Spleen (tissue), 13 donors: ENCODE data around the gene CFAP210. TPM values are rescaled to one million over a fixed set of nuclear protein-coding genes. Genes with fewer than 3 reads are reported as not detected.
A peak's percentile ranks its signal among the peaks of the same experiment; 100 is the strongest.

Source experiments
- DNase-seq: peaks from one replicate; pipeline ENCODE4 v3.0.0-alpha.2; 2020
- H3K27ac ChIP-seq, 8 donors: fragments of 200-600 bp; sonication (generic) in 7 of 8; 1 replicate in 4 of 8; 2 replicates in 4 of 8; pipeline versions ENCODE4 v1.5.0 to v1.8.0; 2016 to 2021; ENCODE audit warnings: inconsistent platforms in 4 of 8, mild to moderate bottlenecking in 4 of 8, moderate library complexity in 1 of 8
- H3K27me3 ChIP-seq, 7 donors: fragments of 200-600 bp; sonication (generic) in 6 of 7; replicated peaks in 1 of 7; 1 replicate in 4 of 7; 2 replicates in 3 of 7; pipeline versions ENCODE4 v1.5.0 to v1.8.0; 2016 to 2021; ENCODE audit warnings: inconsistent platforms in 3 of 7, mild to moderate bottlenecking in 1 of 7
- H3K36me3 ChIP-seq, 6 donors: fragments of 200-600 bp; sonication (generic) in 5 of 6; 1 replicate in 4 of 6; 2 replicates in 2 of 6; pipeline versions ENCODE4 v1.5.0 to v1.8.0; 2016 to 2021; ENCODE audit warnings: inconsistent platforms in 2 of 6
- H3K4me1 ChIP-seq, 6 donors: fragments of 200-600 bp; sonication (generic) in 5 of 6; 1 replicate in 3 of 6; 2 replicates in 3 of 6; pipeline versions ENCODE4 v1.5.0 to v1.8.0; 2016 to 2021; ENCODE audit warnings: inconsistent platforms in 3 of 6
- H3K4me3 ChIP-seq, 8 donors: fragments of 200-600 bp; sonication (generic) in 7 of 8; 1 replicate in 4 of 8; 2 replicates in 4 of 8; pipeline versions ENCODE4 v1.5.0 to v1.8.0; 2016 to 2021; ENCODE audit warnings: inconsistent platforms in 4 of 8, mild to moderate bottlenecking in 4 of 8, moderate library complexity in 2 of 8
- H3K9me3 ChIP-seq, 8 donors: fragments of 200-600 bp; sonication (generic) in 7 of 8; 1 replicate in 4 of 8; 2 replicates in 4 of 8; pipeline versions ENCODE4 v1.5.0 to v1.8.0; 2016 to 2021; ENCODE audit warnings: inconsistent platforms in 4 of 8
- POLR2A ChIP-seq, 3 donors: fragments of 450-650 bp; IDR thresholded peaks; one replicate each; pipeline ENCODE4 v1.5.1; 2017; ENCODE audit warnings: antibody characterized with exemption in 3 of 3, mild to moderate bottlenecking in 1 of 3
- POLR2AphosphoS5 ChIP-seq, 3 donors: sonication (generic); formaldehyde crosslinking; IDR thresholded peaks; one replicate each; pipeline ENCODE4 v1.5.1; 2017; ENCODE audit warnings: antibody characterized with exemption in 3 of 3
- WGBS, 5 donors: extraction: QIAGEN DNeasy Blood & Tissue Kit in 3 of 5; methylation state at CpG; one replicate each; pipeline versions ENCODE4 v1.1.5 to v1.1.7; 2013 to 2018; 5-methylcytosine and 5-hydroxymethylcytosine counted together
- intact Hi-C: fragments of 100-400 bp; cut with DNase I; formaldehyde crosslinking; loops from one replicate; pipeline ENCODE4 v1.15.0; 2023; ENCODE audit warnings: low total_unique reads
- long read RNA-seq, 2 donors: transcript quantifications; one replicate each; lab custom pipeline, GENCODE V29; 2026
- polyA plus RNA-seq, 3 donors: library from polyadenylated mRNA; stranded (reverse); fragments of 200-250 nt; gene quantifications; one replicate each; pipeline ENCODE4 v1.2.1, GENCODE V29; 2013
- total RNA-seq, 7 donors: library from RNA; depleted of rRNA in 3 of 7; stranded (reverse); fragments of >200 nt in 3 of 7; fragmentation: NEBNext Ultra II Directional in 4 of 7; extraction: Animal tissue kit (Norgen Biotek cat#: 25700) in 4 of 7; gene quantifications; one replicate each; pipeline versions ENCODE4 v1.1.0 to v1.2.1, GENCODE V29; 2016 to 2021
- TF ChIP-seq, protein P1 (sequence below), 11 experiments: fragments of 200-600 bp in 7 of 11; fragments of 450-650 bp in 4 of 11; sonication (generic) in 4 of 11; IDR thresholded peaks in 8 of 11; conservative IDR thresholded peaks in 3 of 11; 1 replicate in 7 of 11; 2 replicates in 4 of 11; pipeline versions ENCODE4 v1.4.0 to v1.8.0; 2016 to 2021; ENCODE audit warnings: antibody characterized with exemption in 11 of 11, inconsistent platforms in 4 of 11, mild to moderate bottlenecking in 1 of 11
- donor health status: healthy with polysubstance abuse.
- donor health status: DM: no; HTN: no; CAD: no; lungs with moderate emphysema.
- donor health status: DM: no; HTN: no; CAD: no.
- donor health status: Bipolar disorder and iron deficiency.
- donor health status: healthy.
- donor health status: DM: no; HTN: no; CAD: no.
- donor health status: DM: yes; HTN: yes; CAD: no.

CFAP210 gene, protein sequence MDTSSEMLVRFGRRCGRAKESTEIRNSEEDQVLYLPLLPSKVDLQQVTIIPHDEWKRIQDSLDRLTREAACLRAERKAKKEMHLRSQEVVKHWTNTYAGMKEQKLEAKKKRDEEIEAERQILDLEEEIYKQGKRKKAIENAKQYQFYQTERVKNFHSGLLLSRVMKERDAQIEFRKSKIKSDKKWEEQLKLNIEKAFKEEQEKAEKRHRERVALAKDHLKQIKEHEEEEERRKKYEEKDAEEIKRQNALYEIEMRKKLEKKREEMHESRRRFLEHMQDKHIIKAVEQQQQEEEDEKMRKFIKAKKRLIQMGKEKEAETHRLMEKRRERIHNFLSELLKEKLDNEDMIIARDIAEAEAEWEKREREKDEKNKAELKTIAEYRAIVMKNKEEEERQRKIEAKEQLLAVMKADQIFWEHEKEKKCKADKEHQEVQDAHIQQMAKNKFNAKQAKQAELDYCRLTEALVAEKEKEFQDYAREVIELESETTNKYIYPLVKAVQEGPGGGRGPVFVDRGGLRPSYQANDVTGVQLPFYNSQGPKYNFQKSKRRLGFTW
- total RNA-seq (not detected), polyA plus RNA-seq (under 1 TPM in 2 of 3 donors, not detected in 1; 0.09 to 0.15 TPM)
- long read RNA-seq, donor 1: 0 reads
- long read RNA-seq, donor 2: 0 reads

DNA sequence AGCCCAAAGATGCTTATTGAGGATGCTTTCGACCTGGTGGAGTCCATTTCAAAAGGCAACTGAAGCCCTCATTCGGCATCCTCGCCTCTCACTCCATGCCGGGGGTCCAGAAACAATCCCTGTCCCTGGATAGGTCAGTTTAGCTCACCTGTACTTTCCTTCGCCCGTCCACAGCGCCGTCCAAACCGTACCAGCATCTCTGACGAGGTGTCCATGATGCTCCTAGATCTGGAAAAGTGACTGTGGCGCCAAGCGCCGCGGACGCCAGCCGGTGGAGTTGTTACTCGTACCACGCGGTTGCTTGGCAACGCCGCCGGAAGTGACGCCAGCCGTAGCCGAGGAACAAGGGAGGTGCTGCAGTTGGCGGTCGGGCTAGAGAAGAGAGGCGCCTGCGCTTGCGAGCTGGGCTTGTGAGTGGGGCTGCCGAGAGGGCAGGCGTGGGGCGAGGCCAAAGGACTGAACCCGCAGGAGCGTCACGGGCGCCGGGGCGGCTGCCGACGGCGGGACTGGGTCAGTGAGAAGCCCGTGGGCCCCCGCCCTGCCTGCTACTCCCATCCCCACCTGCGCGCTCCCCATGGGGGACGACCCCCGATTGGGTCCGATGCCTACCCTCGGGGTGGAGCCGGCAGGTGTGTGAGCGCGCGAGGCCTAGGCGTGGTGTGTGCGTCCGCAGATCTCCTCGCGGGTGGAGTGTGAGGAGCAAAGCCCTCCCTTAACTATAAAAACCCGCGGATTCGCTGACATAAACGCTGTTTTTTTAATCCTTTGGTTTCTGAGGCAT is at the start of gene CFAP210, which contains the start of gene PHOSPHO2:
Gene CFAP210 (minus strand): TSS at position 293 of the 781 bp plus-strand sequence. CDS start 78 bp downstream, at position 215.
Gene PHOSPHO2 (plus strand): TSS at position 357 of the 781 bp plus-strand sequence. CDS start 6,503 bp downstream, outside the sequence.
- WGBS, 5 donors: 0 to 1% (median 0%) methylated on average over 40 to 63 of the region's 63 CpGs
- intact Hi-C loops: no loop called here

DNA sequence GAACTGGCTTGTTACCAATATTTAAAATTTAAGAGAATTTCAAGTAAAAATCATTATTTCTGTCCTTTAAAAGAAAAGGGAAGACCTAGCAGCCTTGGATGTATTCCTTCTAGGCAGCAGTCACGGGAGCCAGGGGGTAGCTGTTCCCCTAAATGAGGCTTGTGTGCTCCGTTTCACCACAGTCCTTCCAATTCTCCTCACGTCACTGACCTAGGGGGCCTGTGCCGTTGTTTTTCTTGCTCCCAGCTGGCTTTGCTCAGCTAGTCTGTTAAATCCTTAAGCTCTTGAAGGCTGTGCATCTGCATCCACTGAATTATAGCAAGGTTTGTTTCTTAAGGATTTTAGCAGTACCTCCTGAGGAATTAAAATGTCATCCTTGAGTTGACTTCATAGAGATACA is 49.3 kb upstream of the CFAP210 start:
- TF ChIP-seq POLR2AphosphoS5 (IDR thresholded peaks at IDR 0.05): no peak
- TF ChIP-seq POLR2A (IDR thresholded peaks at IDR 0.05): no peak
- TF ChIP-seq, protein P1, sequence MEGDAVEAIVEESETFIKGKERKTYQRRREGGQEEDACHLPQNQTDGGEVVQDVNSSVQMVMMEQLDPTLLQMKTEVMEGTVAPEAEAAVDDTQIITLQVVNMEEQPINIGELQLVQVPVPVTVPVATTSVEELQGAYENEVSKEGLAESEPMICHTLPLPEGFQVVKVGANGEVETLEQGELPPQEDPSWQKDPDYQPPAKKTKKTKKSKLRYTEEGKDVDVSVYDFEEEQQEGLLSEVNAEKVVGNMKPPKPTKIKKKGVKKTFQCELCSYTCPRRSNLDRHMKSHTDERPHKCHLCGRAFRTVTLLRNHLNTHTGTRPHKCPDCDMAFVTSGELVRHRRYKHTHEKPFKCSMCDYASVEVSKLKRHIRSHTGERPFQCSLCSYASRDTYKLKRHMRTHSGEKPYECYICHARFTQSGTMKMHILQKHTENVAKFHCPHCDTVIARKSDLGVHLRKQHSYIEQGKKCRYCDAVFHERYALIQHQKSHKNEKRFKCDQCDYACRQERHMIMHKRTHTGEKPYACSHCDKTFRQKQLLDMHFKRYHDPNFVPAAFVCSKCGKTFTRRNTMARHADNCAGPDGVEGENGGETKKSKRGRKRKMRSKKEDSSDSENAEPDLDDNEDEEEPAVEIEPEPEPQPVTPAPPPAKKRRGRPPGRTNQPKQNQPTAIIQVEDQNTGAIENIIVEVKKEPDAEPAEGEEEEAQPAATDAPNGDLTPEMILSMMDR (IDR thresholded peaks at IDR 0.05 in 8 of 11, conservative IDR thresholded peaks at IDR 0.05 in 3 of 11): no peak
- WGBS, 5 donors: 87 to 94% (median 91%) methylated on average over 4 of the region's 4 CpGs
- intact Hi-C loops: no loop called here
- DNase-seq: no peak
- Histone ChIP-seq H3K27ac (no peak overlapping the region), H3K4me3 (no peak overlapping the region), H3K27me3 (no peaks in the 10 kb centered on the region), H3K36me3 (no peaks in the 10 kb centered on the region), H3K9me3 (no peaks in the 10 kb centered on the region), H3K4me1 (no peaks in the 10 kb centered on the region)

More for the DNA sequence above, at the start of gene CFAP210, which contains the start of gene PHOSPHO2:
- Histone ChIP-seq H3K27me3 (no peaks in the 10 kb centered on the region), H3K36me3 (peaks cover 0 to 13% (median under 1%) of the 10 kb centered on the region in 6 donors), H3K4me1 (peaks cover 0 to 25% (median 18%) of the 10 kb centered on the region in 6 donors), H3K9me3 (peaks cover 0 to 28% (median 26%) of the 10 kb centered on the region in 8 donors), H3K27ac (peak within 1 kb of the TSS; percentile 76 to 91 (median 86)), H3K4me3 (peak within 1 kb of the TSS; percentile 61 to 79 (median 72))
- DNase-seq: peak; percentile 100
- peak in 1 of 3 donors; percentile 64 for TF ChIP-seq POLR2A (IDR thresholded peaks at IDR 0.05)
- peak; percentile 92 to 95 (median 93) for TF ChIP-seq POLR2AphosphoS5 (IDR thresholded peaks at IDR 0.05)
- TF ChIP-seq, protein P1 (IDR thresholded peaks at IDR 0.05 in 8 of 11, conservative IDR thresholded peaks at IDR 0.05 in 3 of 11): no peak

DNA sequence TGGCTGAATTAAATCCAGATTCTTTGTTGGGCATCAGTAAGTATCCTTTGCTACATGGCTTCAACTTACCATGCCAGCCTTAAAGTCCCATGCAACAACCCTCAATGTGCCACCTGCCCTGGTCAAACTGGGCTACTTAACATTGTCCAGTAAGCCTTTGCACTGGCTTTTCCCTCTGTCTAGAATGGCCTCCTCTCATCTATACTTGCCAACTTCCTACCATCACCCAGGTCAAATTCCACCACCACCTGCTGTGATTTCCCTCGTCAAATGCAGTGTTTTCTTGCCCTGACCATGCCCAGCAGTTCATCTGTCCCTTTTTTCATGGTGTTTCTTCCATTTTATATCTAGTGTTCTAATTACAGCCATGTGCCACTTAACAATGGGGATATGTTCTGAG is 45.1 kb upstream of the CFAP210 start:
- intact Hi-C loops: no loop called here

More for the DNA sequence above, 45.1 kb upstream of the CFAP210 start:
- peaks cover 0 to 7% (median 0%) of the 10 kb centered on the region in 7 donors for H3K27me3 ChIP-seq
- no peak overlapping the region for H3K4me3 ChIP-seq
- WGBS, 5 donors: 82 to 97% (median 92%) methylated on average over 1 of the region's 1 CpG
- H3K36me3 ChIP-seq: no peaks in the 10 kb centered on the region
- no peaks in the 10 kb centered on the region for H3K9me3 ChIP-seq
- H3K27ac ChIP-seq: no peak overlapping the region
- no peak for TF ChIP-seq POLR2A (IDR thresholded peaks at IDR 0.05)
- TF ChIP-seq, protein P1 (IDR thresholded peaks at IDR 0.05 in 8 of 11, conservative IDR thresholded peaks at IDR 0.05 in 3 of 11): no peak
- no peak for TF ChIP-seq POLR2AphosphoS5 (IDR thresholded peaks at IDR 0.05)
- H3K4me1 ChIP-seq: peaks cover 0 to 7% (median 4%) of the 10 kb centered on the region in 6 donors
- DNase-seq: no peak
